Measurements from ENCODE around the gene FBLN2. TPM values are rescaled to one million over a fixed set of nuclear protein-coding genes. Genes with fewer than 3 reads are reported as not detected.

The FBLN2 gene
- total RNA-seq, 2 experiments from 2014 or later: not detected

DNA sequence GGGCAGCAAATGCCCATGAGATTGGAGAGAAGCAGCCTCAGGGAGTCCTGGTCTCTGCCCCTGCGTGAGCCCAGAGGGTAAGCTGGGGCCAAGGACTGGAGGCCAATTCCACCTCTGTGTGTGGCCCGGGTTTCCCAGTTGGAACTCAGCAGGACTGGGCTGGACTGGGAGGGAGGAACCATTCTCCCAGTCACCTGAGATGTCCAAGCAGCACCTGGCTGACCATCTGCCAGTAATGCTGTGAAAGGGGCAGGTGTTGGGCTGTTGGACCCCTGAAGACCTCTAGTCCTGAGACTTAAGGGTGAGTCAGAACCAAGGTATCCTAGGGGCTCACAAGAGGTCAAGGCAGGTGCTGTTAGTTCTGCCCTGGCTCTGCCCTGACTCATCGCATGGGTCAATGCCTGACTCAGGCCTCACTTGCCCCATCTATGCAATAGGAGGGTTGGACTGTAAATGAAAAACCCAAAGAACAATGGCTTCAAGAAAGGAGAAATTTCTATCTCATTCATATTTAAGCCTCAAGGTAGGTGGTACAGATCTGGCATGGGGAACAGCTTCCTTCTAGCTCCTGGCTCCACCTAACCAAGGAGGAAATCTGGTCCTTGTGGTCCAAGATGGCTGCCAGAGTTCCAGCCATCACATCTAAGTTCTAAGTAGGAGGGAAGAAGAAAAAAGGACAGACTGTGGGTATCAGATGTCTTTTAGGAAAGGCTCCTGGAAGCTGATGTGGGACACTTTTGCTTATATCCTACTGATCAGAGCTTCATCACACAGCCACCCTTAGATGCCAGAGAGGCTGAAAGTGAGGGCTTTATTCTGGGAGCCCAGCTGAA is 111.3 kb downstream of the FBLN2 start:
- Mint-ChIP-seq H3K36me3 (no peaks in the 10 kb centered on the region), H3K4me3 (no peak overlapping the region), H3K27me3 (peaks cover 12% of the 10 kb centered on the region), H3K9me3 (no peaks in the 10 kb centered on the region), H3K4me1 (ENCODE audit: low read depth) (peaks cover 10% of the 10 kb centered on the region), H3K27ac (no peak overlapping the region)
- intact Hi-C loops (cut with micrococcal nuclease): no loop called here
- CTCF ChIA-PET: interaction anchor here (1.2 to 1.3 kb wide), 3 partner anchors 9 to 221 kb away, joined by 5 to 6 read pairs (median 6); partner anchors contain the start of gene WNT7A
- POLR2A ChIA-PET: no interaction called here
- no peak for DNase-seq

DNA sequence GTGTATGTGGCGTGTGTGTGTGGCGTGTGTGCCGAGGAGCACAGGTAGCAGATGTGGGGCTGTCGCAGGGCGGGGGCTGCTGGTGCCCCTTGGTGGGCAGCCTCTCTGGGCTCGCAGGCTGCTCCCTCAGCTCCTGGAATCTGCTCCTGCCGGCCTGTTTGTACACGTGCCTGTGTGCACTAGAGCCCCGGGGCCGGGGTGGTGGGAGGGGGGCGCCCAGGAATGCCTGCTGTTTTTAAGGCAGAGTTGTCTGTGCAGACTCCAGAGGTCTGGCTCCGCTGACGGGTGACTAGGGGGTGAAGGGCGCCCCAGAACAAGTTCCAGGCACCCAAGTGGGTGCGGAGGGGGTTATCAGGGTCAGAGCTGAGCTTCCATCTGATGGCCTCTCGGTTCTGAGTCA is 112.2 kb downstream of the FBLN2 start:
- Mint-ChIP-seq H3K36me3 (no peaks in the 10 kb centered on the region), H3K27me3 (peaks cover 6% of the 10 kb centered on the region), H3K9me3 (no peaks in the 10 kb centered on the region), H3K4me1 (ENCODE audit: low read depth) (peaks cover 7% of the 10 kb centered on the region), H3K4me3 (no peak overlapping the region), H3K27ac (no peak overlapping the region)
- ChIA-PET POLR2A (no interaction called here), CTCF (interaction anchor here (0.9 to 1.2 kb wide), 3 partner anchors 11 to 224 kb away, joined by 3 to 6 read pairs (median 5); partner anchors contain the start of gene WNT7A)
- intact Hi-C loops (cut with micrococcal nuclease): no loop called here
- DNase-seq: no peak

DNA sequence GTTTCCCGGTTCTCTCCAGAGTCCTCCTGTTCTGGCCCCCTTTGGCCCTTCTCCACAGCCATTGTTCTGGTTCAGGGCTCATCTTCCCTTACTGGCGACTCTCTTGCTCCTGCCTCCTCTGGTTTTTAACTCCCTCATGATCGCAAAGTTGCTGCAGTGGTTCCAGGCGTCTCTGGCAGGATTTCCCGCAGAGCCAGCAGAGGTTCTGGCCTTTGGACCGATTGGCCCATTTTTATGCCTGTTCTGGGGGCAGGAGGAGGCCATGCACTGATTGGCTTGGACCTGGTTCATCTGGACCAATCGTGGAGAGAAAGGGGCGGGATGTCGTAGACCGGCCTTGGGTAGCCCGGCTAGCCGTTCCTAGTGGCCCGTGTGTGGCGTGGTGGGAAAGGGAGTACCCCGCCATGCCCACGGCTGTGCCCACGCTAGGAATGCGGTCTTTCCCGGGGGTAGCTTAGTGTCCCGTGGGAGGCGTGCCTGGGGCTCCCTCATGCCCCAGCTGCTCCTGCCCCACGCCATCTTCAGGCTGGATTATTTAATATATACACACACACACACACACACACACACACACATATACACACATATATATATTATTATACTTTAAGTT is 113.4 kb downstream of the FBLN2 start:
- ChIA-PET POLR2A (no interaction called here), CTCF (no interaction called here)
- intact Hi-C loops (cut with micrococcal nuclease): no loop called here
- Mint-ChIP-seq H3K27ac (no peak overlapping the region), H3K36me3 (no peaks in the 10 kb centered on the region), H3K27me3 (peaks cover 7% of the 10 kb centered on the region), H3K4me1 (ENCODE audit: low read depth) (peaks cover 5% of the 10 kb centered on the region), H3K9me3 (no peaks in the 10 kb centered on the region), H3K4me3 (no peak overlapping the region)
- DNase-seq: no peak

DNA sequence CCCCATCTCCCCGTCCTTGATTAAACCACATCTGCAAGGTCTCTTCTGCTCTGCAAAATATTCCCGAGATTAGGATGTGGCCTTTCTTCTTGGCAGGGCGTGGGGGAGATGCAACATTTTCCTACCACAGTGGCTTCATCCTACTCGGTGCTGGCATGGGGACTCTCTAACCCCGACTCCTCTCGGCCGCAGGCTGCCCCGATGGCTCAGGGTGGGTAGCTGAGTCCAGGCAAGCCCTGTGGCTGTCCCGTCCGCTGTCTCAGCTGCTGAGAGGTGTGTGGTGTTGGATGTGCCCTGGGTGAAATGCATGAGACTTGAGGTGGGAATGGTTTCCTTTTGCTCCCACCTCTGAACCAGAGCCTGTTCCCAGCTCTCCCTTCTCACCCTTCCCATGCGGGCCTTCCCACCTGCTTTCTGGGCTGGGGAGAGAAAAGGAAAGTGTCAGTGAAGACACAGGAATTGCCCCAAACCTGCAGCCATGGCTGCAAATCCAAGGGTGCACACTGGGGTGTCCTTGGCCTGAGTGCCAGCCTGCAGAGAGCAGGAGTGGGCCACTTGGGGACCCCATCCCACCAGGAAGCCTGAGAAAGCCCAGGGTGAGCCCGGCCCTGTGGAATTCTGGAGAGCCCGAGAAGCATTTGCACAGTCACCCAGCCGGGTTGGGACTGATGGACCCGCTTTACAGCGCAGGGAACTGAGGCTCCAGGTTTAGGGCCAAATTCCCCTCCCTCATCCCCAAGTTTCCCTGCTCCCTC is 115.0 kb downstream of the FBLN2 start:
- Mint-ChIP-seq H3K36me3 (no peaks in the 10 kb centered on the region), H3K4me1 (ENCODE audit: low read depth) (no peaks in the 10 kb centered on the region), H3K4me3 (no peak overlapping the region), H3K27ac (no peak overlapping the region), H3K9me3 (no peaks in the 10 kb centered on the region), H3K27me3 (peaks cover 6% of the 10 kb centered on the region)
- intact Hi-C loops (cut with micrococcal nuclease): no loop called here
- no peak for DNase-seq
- ChIA-PET POLR2A (no interaction called here), CTCF (interaction anchor here (0.9 to 1.8 kb wide), 3 partner anchors 16 to 221 kb away, joined by 3 to 6 read pairs (median 3); partner anchors contain the start of gene WNT7A)

DNA sequence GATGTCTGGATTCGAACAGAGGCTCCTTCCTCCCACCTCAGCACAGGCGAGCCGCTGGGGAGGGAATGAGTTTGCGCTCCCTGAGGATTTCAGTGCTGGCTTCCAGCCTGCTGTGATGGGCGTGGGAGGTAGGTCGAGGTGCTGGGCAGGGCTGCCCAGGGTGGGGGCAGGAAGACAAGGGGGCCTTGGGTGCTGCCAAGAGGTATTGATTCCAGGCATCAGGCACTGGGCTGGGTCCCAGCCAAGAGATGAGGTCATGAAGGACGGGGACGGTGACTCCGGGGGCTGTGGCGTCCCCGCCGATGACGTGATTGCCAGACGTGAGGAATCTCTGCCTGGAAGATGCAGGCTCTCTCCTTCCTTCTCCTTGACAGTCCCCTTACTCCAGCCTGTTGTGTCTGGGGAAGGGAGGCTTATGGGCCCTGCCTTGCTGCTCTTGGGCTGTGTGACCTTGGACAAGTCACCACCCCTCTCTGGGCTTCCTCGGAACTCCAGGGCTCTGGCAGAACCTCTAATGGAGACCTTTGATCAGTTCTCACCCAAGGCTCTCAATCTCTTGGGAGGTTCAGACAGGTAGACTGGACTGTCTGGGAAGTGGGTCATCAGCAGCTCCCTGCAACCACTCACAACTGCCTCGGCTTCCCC is 116.8 kb downstream of the FBLN2 start:
- H3K9me3 Mint-ChIP-seq: no peaks in the 10 kb centered on the region
- no peak overlapping the region for H3K27ac Mint-ChIP-seq
- H3K4me1 Mint-ChIP-seq (ENCODE audit: low read depth): no peaks in the 10 kb centered on the region
- intact Hi-C loops (cut with micrococcal nuclease): no loop called here
- no peaks in the 10 kb centered on the region for H3K36me3 Mint-ChIP-seq
- no peak for DNase-seq
- no peak overlapping the region for H3K4me3 Mint-ChIP-seq
- CTCF ChIA-PET: interaction anchor here (1.8 kb wide), 1 partner anchor 215 kb away, joined by 6 read pairs; the partner anchor contains the start of gene WNT7A
- peaks cover 9% of the 10 kb centered on the region for H3K27me3 Mint-ChIP-seq
- POLR2A ChIA-PET: no interaction called here

DNA sequence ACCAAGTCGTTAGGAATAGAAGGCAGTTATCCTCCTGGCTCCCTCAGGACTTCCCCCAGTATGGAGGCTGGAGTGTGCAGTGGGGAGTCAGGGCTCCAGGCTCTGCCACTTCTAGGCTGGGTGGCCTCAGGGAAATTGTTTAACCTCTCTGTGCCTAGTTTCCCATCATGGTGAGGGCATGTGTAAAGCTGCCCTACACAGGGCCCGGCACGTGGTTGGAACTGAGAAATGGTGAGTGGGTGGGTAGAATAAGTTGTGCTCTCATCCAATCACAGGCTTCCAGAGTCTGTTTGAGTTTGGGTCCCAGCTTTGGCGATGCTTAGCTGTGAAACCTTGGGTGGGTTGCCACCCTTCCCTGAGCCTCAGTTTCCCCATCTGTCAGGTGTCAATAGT is 117.3 kb downstream of the FBLN2 start:
- Mint-ChIP-seq H3K9me3 (no peaks in the 10 kb centered on the region), H3K36me3 (no peaks in the 10 kb centered on the region), H3K27ac (no peak overlapping the region), H3K4me1 (ENCODE audit: low read depth) (no peaks in the 10 kb centered on the region), H3K27me3 (peaks cover 9% of the 10 kb centered on the region), H3K4me3 (no peak overlapping the region)
- ChIA-PET CTCF (no interaction called here), POLR2A (no interaction called here)
- intact Hi-C loops (cut with micrococcal nuclease): no loop called here
- no peak for DNase-seq

DNA sequence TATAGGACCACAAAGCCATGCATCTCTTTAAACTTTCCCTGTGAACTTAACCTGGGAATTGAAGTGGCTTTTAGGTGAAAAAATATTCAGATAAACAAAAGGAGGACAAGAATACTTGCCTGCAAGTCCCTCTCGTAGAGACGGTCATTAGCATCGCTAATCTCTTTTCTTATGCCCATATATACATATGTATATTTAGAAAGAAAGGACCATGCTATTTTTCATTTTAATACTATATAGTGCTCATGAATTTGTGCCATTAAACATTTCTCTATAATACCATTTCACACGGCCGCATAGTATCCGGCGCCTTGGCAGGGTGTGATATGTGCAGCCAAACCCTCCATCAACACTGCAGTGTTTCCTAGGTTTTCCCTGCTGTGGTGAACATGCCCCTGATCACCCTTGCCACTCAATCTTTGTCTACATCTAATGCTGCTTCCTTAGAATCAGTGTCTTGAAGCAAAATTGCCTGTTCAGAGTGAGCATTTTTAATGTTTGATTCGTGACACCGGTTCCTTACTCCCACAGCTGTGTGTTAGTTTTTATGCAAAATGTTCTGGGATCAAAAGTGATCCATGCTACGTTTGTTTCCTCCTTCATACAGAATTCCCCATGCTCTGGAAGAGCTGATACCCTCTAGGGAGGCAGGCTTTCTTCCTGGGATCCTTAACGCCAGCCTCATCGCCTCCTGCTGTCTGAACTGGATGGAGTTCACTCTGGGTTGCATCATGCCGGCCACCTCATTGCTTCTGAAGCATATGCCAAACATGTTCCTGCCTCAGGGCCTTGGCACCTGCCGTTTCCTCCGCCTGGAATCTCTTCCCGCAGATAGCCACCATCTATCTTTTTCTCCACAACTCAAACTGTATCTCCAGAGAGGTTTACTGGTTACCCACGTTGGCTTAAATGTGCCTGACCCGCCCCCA is 118.1 kb downstream of the FBLN2 start:
- ChIA-PET CTCF (interaction anchor here (1.3 kb wide), 1 partner anchor 12 kb away, joined by 4 read pairs; no protein-coding TSS in a partner anchor), POLR2A (no interaction called here)
- Mint-ChIP-seq H3K4me3 (no peak overlapping the region), H3K36me3 (no peaks in the 10 kb centered on the region), H3K27ac (no peak overlapping the region), H3K9me3 (no peaks in the 10 kb centered on the region), H3K27me3 (peaks cover 9% of the 10 kb centered on the region), H3K4me1 (ENCODE audit: low read depth) (no peaks in the 10 kb centered on the region)
- intact Hi-C loops (cut with micrococcal nuclease): no loop called here
- DNase-seq: no peak

DNA sequence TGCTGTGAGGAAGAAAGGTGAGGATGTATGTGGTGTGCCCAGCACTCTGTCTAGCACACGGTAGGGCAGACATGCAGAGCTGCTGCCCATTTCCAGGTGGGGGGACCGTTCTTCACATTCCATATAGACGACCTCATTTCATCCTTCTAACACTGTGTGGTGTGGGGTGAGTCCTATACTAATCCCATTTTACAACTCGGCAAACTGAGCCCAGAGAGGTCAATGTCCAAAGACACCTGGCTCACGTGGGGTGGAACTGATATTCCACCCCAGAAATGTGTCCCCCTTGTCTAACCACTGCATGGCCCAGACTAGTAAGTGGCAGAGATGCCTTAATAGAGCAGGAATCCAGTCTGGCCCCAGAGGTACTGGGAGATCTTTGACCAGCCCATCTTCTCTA is 119.2 kb downstream of the FBLN2 start:
- no peak for DNase-seq
- intact Hi-C loops (cut with micrococcal nuclease): no loop called here
- no peak overlapping the region for H3K27ac Mint-ChIP-seq
- CTCF ChIA-PET: interaction anchor here (1.3 to 2.8 kb wide), 2 partner anchors 11 to 13 kb away, joined by 4 to 11 read pairs; no protein-coding TSS in a partner anchor
- no peaks in the 10 kb centered on the region for H3K4me1 Mint-ChIP-seq (ENCODE audit: low read depth)
- H3K4me3 Mint-ChIP-seq: no peak overlapping the region
- no peaks in the 10 kb centered on the region for H3K36me3 Mint-ChIP-seq
- H3K27me3 Mint-ChIP-seq: peaks cover 9% of the 10 kb centered on the region
- no peaks in the 10 kb centered on the region for H3K9me3 Mint-ChIP-seq
- POLR2A ChIA-PET: no interaction called here

DNA sequence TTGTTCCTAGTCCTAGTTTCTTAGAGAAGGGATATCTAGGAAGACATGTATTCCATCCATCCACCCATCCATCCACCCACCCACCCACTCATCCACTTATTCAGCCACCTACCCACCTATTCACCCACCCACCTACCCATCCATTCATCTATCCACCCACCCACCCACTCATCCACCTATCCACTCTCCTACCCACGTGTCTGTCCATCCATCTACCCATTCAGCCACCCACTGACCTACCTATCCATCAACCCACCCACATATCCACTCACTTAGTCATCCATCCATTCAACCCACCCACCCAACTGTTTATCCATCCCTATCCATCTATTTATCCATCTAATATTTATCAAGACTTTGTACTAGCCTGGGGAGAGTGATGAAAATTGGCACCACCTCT is 120.5 kb downstream of the FBLN2 start:
- DNase-seq: no peak
- ChIA-PET CTCF (interaction anchor here (0.8 to 2.8 kb wide), 2 partner anchors 12 to 181 kb away, joined by 3 to 11 read pairs; no protein-coding TSS in a partner anchor), POLR2A (no interaction called here)
- Mint-ChIP-seq H3K36me3 (no peaks in the 10 kb centered on the region), H3K9me3 (no peaks in the 10 kb centered on the region), H3K4me3 (no peak overlapping the region), H3K4me1 (ENCODE audit: low read depth) (no peaks in the 10 kb centered on the region), H3K27me3 (peaks cover 9% of the 10 kb centered on the region), H3K27ac (no peak overlapping the region)
- intact Hi-C loops (cut with micrococcal nuclease): no loop called here

DNA sequence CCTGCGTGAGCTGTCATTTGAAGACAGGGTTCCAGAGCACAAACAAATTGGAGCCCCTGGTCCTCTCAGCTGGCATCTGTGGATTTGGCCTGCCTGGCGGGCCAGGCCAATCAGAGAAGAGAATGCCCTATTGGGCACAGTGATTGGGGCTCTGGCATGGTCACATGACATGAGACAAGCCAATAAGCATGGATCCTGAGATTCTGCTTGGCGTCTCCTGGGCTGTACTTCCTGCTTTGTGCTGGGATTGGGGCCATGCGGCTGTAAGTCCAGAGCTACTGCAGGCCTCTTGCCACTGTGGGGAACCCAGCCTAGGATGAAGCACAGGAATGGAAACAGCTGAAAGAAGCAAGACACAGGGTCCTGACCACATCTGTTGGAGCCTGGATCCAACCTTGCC is 121.4 kb downstream of the FBLN2 start:
- Mint-ChIP-seq H3K36me3 (no peaks in the 10 kb centered on the region), H3K4me3 (no peak overlapping the region), H3K9me3 (no peaks in the 10 kb centered on the region), H3K4me1 (ENCODE audit: low read depth) (no peaks in the 10 kb centered on the region), H3K27ac (no peak overlapping the region), H3K27me3 (peaks cover 9% of the 10 kb centered on the region)
- ChIA-PET POLR2A (no interaction called here), CTCF (interaction anchor here (1.0 to 2.8 kb wide), 4 partner anchors 13 to 210 kb away, joined by 3 to 11 read pairs (median 4); partner anchors contain the start of gene WNT7A)
- intact Hi-C loops (cut with micrococcal nuclease): no loop called here
- DNase-seq: no peak
